Measurements from ENCODE around the gene ELFN1. TPM values are rescaled to one million over a fixed set of nuclear protein-coding genes. Genes with fewer than 3 reads are reported as not detected.
A peak's percentile ranks its signal among the peaks of the same experiment; 100 is the strongest.

Gene ELFN1
- total and polyA plus RNA-seq, 9 of the 15 experiments (the other 6 are each of a cell fraction or from before 2014, with no cell fraction given): 0.04 to 0.64 (median 0.18) TPM; not detected in 2

DNA sequence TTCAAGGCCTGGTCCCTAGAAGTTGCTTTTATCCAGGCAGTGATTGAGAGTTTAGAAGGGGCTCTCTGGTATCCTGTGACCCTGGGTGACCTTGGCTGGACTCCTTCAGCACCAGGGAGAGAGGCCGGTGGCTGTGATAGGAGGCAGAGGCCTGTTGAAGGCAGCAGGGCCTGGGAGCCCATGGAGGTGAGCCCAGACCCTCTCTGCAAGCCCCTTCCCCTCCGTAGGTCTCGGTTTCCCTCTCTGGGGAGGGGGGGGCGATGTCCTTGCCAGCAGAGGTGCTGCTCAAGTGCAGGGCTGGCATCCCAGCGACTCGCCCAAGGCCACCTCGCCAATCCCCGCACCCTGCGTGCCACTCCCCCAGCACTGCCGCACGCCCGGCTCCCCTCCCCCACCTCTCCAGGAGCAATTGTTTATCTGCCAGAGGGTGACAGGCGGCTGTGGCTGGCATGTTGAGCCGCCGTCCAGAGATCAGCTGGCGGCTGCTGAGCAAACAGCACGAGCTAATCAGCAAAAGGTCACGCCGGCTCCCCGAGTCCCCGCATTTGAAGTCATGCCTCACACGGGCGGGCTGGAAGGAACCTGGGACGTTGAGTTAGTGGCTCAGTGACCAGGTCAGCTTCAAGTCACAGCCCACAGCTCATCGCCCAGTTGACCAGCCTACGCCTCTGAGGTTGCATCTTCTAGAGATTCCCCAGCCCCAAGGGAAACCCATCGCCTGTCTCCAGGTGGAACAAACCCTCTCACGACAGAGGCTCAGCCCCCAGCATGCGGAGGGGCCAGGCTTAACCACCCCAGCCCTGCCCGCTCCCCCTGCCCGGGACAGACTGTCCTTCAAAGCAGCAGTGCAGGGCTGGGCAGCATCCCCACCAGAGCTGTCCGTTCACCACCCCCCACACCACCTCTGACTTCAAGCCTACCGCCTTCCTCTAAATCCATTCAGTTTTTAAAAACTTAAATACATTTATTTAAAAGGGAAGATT lies 43.7 kb downstream of the ELFN1 start (continued):
- no peak for TF ChIP-seq NFIX (CRISPR knock-in tag; IDR thresholded peaks at IDR 0.05; ENCODE audit: low read depth)
- TF ChIP-seq, protein P1, sequence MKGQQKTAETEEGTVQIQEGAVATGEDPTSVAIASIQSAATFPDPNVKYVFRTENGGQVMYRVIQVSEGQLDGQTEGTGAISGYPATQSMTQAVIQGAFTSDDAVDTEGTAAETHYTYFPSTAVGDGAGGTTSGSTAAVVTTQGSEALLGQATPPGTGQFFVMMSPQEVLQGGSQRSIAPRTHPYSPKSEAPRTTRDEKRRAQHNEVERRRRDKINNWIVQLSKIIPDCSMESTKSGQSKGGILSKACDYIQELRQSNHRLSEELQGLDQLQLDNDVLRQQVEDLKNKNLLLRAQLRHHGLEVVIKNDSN (CRISPR knock-in tag; IDR thresholded peaks at IDR 0.05): no peak
- TF ChIP-seq, protein P2, sequence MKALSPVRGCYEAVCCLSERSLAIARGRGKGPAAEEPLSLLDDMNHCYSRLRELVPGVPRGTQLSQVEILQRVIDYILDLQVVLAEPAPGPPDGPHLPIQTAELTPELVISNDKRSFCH (CRISPR knock-in tag; IDR thresholded peaks at IDR 0.05): no peak
- TF ChIP-seq, protein P2 (tag; IDR thresholded peaks at IDR 0.05): peak; percentile 91
- TF ChIP-seq ZNF124 (CRISPR knock-in tag; IDR thresholded peaks at IDR 0.05): no peak
- TF ChIP-seq, protein P3, sequence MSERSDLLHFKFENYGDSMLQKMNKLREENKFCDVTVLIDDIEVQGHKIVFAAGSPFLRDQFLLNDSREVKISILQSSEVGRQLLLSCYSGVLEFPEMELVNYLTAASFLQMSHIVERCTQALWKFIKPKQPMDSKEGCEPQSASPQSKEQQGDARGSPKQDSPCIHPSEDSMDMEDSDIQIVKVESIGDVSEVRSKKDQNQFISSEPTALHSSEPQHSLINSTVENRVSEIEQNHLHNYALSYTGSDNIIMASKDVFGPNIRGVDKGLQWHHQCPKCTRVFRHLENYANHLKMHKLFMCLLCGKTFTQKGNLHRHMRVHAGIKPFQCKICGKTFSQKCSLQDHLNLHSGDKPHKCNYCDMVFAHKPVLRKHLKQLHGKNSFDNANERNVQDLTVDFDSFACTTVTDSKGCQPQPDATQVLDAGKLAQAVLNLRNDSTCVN (CRISPR knock-in tag; IDR thresholded peaks at IDR 0.05): no peak
- TF ChIP-seq HLTF (IDR thresholded peaks at IDR 0.05): no peak
- no peak for TF ChIP-seq AFF1 (IDR thresholded peaks at IDR 0.05; ENCODE audit: low read depth in 1 of 2, partially characterized antibody in 2 of 2)
- TF ChIP-seq C11orf30 (IDR thresholded peaks at IDR 0.05; ENCODE audit: low read depth): no peak
- TF ChIP-seq MCM5 (IDR thresholded peaks at IDR 0.05; ENCODE audit: low read depth): no peak
- no peak for TF ChIP-seq ARID1B (IDR thresholded peaks at IDR 0.05)
- TF ChIP-seq SOX6 (IDR thresholded peaks at IDR 0.05): no peak
- TF ChIP-seq NCOR1 (IDR thresholded peaks at IDR 0.05): no peak; the same call in 1 of the 2 replicates
- TF ChIP-seq GTF2E2 (tag; IDR thresholded peaks at IDR 0.05): no peak
- TF ChIP-seq NR2C1 (IDR thresholded peaks at IDR 0.05): no peak
- TF ChIP-seq NR2C1 (tag; IDR thresholded peaks at IDR 0.05): no peak
- no peak for TF ChIP-seq NFXL1 (CRISPR knock-in tag; IDR thresholded peaks at IDR 0.05)
- TF ChIP-seq CHCHD3 (CRISPR knock-in tag; IDR thresholded peaks at IDR 0.05): no peak
- TF ChIP-seq CBX5 (IDR thresholded peaks at IDR 0.05; ENCODE audit: borderline replicate concordance, low read depth): no peak
- TF ChIP-seq MAZ (CRISPR knock-in tag; conservative IDR thresholded peaks at IDR 0.05 in 1 of 2, IDR thresholded peaks at IDR 0.05 in 1 of 2): no peak
- TF ChIP-seq TRIM24 (IDR thresholded peaks at IDR 0.05): no peak
